GM23248 (cell line): Measurements from ENCODE around the gene CCDC34.

ENCODE experiments used
- EZH2 ChIP-seq: fragments of 200-600 bp; sonication (generic); IDR thresholded peaks from 2 replicates; pipeline ENCODE4 v1.6.1; 2018; ENCODE audit warnings: antibody characterized with exemption, mild to moderate bottlenecking; ENCODE audit not compliant: insufficient read depth, poor library complexity, severe bottlenecking
- EZH2phosphoT487 ChIP-seq: fragments of 200-600 bp; sonication (generic); IDR thresholded peaks from 2 replicates; pipeline ENCODE4 v1.6.1; 2018; ENCODE audit warnings: antibody characterized with exemption, moderate library complexity, mild to moderate bottlenecking, low read depth; ENCODE audit not compliant: insufficient read depth

- TF ChIP-seq EZH2 (no peak), EZH2phosphoT487 (no peak)
Measured at GRCh38 chr11:27390318-27391295, 27.6 kb upstream of the CCDC34 start.
